ENCODE results near the gene MVB12B.

The MVB12B gene

DNA sequence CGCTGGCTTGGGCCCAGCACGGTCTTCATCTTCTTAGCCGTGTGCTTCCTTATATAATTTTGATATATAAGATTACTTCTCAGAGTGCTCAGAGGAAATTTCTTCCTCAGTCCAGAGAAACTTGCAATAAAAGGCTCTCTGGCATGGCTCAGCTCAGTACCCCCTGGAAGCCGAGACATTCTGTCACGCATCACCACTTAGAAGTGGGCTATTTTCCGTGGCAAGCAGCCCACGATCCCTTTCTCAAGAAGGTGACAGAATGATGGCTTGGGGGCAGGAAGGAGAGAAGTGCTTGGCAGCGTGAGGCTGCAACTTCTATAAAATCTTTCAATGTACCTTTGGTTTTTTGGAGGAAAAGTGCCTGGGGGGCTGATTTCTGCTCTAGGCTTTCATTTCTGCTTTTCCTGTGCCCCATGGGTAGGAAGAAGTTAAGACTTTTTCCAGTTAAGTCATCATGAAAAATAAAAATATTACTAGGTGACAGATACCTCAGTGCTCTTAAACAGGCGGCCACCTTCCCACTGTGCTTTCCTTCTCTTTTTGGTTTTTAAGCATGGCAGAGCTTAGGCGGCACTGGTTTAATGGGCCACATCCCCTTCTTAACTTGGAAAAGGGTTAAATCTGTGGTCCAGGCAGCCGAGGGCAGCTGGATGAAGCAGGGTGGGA is 104.6 kb downstream of the MVB12B start:
- DNase-seq (ENCODE audit: low read depth in 2 of 2): no peak

DNA sequence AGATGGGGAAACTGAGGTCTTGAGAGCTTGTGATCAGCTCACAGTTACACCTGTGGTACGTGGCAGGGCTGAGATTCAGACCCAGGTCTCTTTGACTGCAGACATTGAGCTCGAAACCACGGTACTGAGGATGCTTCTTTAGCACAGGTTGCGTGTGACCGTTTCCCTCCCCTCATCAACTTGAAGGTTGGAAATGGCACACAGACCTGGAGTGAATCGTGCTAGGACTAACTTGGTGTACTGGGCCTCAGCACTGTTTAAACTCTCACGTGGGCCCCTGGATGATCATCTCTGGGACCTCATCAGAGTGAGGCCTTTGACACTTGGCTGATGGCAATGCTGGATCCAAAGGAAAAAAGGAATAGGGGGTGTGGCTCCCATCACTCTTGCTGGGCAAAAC is 106.0 kb downstream of the MVB12B start:
- no peak for DNase-seq (ENCODE audit: low read depth in 2 of 2)

DNA sequence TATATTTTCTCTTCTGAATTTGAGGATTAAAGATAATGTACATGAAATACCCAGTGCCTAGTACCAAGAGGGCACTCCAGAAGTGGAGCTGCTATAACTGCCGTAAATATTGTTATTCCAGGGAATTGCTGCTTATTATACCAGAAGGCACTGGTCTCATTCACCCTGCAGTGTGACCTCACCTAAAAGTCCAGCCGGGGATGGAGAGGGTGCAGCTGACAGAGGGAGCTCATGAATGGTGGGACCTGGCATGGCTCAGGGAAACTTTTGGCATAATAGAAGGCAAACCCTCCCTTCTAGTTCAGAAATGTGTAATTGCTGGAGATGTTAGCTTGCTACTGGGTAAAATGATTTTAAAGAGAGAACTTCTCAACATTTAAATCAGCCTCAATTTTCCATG is 108.5 kb downstream of the MVB12B start:
- DNase-seq (ENCODE audit: low read depth in 2 of 2): no peak

DNA sequence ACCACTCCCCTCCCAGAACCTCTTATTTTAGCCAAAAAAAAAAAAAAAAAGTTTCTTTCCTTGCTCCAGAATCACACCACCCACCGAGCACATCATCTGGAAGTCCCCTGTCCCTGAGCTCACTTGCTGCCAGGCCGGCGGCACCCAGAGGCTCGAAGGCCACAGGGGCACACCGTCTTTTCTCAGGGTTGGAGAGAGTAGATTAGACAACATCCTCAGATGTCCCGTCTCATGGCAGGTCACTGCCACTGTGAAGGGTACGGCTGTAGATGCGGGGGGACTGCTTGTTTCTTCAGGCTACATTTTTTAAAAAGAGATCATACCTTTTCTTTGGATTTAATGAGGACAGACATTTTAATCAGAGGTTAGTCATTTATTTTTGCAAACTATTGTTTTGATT is 109.0 kb downstream of the MVB12B start:
- DNase-seq (ENCODE audit: low read depth in 2 of 2): no peak

DNA sequence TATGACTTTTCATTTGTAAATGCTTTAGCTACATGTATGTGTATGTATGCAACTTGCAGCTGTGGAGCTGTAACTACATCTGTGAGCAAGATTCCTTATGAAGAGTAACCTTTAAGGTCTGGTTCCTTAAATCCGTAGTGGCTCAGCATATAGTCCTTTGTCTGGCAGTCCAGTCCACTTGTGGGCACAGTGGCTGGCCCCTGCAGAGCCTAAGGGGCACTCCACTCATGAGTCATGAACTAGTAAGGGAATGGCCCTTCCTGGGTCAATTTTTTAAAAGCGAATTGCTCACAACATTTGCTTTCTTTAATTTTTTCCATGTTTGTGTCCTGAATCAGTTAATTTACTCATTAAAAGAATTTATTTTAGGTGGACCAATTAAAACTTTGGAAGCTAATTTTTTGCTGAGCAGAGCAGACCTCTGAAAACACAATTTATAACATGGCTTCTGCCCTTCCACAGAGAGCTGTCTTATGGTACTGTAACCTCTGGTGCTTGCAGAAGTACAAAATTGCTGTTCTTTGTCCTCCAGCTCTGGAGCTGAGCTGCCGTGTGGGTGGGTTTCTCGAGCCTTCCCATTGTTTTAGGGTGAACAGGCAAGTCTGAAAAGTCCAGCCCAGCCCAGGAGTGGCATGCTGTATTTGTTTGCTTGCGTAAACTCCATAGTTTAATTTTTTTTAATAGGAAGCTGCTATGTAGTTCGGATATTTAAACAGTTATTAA is 110.1 kb downstream of the MVB12B start:
- no peak for DNase-seq (ENCODE audit: low read depth in 2 of 2)

DNA sequence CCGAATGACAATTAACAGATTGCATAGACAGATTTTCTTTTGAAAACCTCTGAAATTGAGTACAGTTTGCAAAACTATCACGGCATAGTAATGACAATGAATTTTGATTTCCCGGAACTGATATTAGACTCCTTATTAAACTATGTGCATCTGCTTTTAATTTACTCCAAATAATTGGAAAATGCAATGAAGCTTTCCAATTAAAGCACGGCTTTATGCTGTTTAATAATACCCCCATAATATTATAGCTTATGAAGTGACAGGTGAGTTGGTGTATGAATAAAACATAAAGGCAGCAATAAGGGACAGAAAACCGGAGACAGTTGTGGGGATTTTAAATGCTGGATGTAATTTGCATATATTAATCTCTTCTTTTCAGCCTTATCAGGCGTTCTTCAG is 110.6 kb downstream of the MVB12B start:
- DNase-seq (ENCODE audit: low read depth in 2 of 2): no peak

DNA sequence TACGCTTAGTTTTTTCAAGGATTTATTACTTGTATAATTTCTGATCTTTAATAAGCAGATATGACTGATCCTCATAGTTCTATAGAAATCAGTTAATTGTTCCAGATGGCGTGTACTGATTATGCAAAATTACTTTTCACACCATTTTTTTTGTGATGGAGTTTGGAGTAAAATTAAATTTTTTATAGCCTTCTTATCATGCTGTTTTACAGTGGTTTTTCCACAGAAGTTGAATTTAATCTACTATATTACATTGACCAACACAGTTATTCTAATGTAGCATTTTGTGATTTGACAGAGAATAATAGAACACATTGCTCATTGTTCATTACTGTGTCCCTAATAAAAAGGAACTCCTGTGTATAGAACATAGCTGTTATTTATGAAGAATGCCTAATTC is 111.1 kb downstream of the MVB12B start:
- no peak for DNase-seq (ENCODE audit: low read depth in 2 of 2)

DNA sequence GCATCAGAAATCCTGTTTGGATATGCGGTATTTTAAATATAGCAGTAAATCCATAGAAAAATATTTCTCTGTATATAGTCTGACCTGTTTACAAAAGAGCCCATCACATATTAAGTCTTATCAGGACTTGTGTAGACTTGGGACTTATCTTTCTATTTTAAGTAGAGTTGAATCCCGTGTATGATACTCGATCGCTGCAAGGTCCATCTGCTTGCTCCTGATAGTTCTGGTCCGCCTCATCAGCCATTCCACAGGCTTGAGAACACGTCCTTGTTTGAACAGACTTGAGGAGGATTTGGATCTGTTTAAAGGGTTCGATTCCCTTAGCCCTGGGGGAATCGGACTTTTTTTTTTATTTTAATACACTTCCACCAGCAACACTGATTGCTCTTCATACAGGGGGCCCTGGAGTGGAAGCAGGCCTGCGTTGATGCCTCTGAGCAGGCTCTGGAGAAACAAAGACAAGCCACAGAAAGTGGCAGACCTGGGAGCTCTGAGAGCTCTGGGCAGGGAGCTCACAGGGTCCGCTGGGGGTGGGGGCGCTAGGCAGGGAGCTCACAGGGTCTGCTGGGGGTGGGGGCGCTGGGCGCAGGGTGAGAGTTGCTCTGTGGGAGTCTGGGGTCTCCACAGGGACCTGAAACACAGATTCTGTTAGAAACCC is 112.2 kb downstream of the MVB12B start:
- DNase-seq (ENCODE audit: low read depth in 2 of 2): no peak

DNA sequence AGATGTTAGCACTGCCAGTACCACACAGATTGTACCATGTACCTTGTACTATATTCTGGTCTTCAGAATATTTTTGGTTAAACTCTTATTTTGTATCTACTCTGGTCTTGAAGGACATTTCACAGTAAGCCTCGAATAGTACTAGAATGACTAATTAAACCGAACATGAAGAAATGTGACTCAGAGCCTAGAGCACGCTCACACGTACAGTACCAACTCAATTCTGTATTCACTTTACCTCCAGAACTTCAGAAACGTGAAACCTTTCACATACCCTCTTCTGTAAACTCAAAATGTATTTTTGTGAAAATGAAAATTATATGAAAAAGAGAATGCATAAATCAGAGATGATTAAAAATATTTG is 112.8 kb downstream of the MVB12B start:
- DNase-seq (ENCODE audit: low read depth in 2 of 2): no peak

DNA sequence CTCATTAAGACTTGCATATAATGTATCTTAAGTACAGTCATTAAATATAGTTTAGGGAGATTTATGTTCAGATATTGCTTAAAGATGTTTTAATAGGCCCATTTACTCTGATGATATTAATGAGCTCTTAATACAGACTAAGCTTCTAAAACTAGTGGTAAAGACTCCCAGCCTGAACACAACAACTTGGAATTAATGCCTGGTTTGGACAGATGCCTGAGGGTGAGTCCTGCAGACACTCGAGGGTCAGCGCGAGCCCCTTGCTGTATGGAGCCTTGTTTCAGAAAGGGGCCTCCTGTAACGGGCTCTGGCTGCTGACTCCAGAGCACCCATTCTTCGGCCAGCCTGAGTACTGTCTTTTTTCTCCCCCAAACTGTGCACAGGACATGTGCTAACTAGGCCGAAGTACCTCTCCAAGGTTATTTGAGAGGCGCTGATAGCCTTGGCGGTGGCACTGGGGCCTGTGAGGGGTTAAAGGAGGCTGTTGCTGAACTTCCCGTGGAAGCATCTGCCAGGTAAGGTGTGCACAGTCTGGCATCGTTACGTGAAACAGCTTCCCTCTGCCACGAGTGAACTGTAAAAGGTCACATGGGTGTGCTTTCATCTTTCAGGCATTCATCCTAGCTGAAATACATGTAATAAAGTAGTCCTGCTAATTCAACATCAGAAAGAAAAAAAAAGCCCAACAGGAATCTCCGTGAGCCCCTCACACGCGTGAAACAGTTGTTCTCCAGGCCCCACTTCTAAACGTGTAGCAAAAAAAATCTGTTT is 113.4 kb downstream of the MVB12B start:
- no peak for DNase-seq (ENCODE audit: low read depth in 2 of 2)

DNA sequence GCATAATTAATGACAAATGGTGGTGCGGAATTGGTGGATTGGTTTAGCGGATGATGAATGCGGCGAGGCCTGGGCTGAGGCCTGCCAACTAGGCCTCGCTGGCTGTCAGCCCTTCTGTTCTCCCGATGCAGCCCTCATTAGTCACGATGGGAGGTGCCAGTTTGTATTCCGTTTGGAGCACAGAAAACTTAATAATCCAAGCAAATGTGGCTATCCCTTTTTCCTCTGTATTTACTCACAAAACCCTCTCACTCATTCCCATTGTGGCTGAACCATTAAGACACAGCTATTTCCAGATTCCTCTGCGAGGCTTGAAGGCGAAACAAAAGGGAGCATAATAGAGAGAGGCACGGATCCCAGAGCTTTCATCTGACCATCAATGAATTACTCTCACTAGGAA is 114.3 kb downstream of the MVB12B start:
- DNase-seq (ENCODE audit: low read depth in 2 of 2): no peak

DNA sequence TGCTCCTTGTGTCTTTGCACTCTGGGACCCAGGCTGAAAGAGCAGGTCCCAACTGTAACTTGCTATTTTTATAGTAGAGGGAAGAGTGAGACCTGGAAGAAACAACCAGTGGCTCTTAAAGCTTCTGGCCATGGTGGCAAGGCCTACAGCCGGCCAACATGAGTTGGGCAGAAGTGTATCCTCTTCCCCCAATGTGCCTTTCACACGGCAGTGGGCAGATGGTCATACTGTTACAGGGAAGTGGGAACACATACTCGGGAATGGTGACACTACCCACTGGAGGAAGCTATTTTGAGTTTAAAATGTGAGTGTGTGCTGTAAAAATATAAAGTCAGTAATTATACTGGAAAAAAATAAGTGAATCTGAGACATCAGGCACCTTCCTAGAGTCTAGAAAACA is 116.0 kb downstream of the MVB12B start:
- no peak for DNase-seq (ENCODE audit: low read depth in 2 of 2)

DNA sequence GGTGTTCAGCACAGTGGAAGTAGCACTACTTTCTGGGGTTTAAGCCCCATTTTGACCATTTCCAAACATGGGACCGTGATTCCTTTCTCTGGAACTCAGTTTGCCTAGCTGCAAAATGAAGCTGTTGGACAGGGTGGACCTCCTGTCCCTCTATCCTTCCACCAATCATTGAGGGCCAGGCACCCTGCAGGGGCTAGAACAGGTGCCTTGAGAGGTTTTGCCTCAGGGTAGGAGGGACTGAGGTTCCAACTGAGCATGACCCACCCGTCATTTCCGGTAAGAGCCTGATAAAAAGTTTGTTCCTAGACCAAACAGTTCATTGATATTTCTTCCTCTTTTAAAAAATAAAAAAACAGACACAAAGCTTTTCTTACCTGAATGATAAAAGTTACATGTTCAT is 116.5 kb downstream of the MVB12B start:
- DNase-seq (ENCODE audit: low read depth in 2 of 2): no peak

DNA sequence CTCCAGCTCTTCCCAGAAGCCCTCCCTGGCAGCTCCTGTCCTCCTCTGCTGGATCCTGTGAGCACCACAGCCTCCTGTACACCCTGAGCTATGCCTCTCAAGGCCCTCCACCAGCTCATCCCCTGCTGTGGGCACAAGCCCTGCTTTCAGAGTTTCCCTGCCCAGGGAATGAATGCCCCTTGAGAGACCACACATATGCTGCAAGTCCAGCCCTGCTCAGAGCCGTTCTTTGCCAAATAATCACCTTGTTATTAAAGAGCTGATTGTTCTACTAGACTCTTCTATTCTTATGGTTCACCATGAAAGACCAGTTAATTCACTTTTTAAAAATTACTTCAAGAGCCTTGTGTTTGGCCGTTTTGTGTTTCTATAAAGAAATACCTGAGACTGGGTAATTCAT is 121.5 kb downstream of the MVB12B start:
- no peak for DNase-seq (ENCODE audit: low read depth in 2 of 2)

DNA sequence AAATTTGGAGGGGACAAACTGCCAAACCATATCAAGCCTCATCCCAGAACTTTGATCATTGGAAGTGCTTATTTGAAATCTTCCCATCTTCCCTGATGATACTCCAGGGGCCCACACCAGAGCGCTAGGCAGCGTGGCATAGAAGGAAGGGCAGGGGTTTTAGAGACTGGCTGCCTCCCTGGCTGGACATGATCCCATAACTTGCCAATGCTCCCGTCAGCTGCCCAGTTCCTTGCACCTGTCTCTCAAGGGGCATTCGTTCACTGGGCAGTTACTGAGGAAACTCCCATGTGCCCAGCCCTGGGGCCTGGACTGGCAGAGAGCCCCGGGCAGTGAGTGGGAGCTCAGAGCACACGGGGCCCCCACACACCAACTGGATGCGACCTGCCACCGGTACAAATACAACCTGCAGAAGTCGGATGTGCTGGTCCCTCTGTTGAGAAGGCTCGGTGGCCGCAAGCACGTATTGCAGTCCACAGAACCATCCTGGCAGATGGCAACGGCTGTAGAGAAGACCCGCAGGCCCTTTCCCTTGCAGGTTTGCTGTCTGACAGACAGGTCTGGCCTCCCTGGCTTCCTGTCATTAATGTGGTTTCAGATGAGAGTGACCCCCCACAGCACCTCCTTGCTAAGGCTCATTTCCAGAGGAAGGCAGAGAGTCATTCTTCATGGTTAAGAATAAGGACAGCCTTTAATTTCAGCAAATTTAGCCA is 122.4 kb downstream of the MVB12B start:
- DNase-seq (ENCODE audit: low read depth in 2 of 2): no peak

DNA sequence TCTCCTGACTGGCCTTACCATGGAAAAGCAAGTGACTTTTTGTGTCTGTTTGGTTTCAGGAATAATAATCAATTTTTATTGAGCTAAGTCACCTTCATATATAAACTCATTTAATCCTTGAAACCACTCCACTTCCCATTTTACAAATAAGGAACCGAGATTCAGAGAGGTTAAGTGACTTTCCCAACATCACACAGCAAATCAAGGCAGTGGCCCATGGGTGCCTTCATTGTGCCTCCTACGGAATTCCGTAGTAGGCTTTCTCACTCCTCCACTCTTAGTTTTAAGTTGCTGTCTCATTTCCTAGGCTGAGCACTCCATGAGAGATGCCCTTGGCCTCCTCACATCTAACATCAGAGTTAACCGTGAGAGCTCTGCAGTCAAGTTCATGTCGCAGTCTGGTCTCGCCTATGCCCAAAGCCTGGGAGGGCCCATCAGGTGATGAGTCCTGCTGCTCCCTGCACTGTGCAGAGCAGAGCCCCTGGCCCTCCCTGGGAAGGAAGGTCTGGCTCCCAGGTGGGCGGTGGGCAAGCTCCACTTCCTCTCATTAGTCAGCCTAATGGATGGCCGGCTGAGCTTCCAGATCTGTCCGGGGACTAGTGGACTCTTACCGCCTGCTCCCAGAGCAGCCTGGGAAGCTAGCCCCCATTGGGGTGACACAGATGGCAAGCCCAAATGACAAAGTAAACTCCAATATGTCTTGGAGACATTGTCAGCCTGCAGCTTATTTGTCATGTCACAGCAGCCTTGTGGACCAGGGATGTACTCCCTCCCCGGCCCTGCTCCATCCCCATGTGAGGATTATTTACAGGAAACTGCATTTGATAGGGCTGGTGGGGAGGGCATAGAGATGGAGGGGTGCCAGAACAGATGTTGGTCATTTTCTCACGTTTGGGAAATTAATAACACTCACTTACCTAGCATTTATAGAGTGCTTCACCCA is 123.4 kb downstream of the MVB12B start:
- no peak for DNase-seq (ENCODE audit: low read depth in 2 of 2)

DNA sequence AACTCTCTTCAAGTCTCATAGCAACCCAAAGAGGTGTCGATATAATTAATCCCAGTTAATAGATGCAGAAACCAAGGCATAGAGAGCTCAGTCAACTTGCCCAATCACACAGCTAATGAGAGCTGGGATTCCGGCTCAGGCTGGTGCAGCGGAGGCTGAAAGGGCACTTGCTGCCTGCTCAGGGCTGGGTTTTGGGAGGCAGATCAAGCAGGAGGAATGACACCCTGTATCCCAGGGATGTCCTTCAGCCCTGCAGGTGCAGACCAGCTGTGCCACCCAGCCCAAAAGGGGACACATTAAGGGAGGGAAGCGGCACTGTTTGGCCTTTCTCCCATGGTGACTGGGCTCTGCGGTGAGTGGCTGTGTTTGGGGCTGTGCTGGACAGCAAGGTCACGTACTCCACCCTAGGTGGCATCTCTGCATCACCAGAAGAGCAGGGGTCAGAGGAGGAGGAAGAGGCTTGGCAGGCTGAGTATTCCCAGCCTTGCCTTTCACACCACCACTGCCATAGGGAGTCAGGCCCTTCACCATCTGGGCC is 124.1 kb downstream of the MVB12B start:
- DNase-seq (ENCODE audit: low read depth in 2 of 2): no peak

DNA sequence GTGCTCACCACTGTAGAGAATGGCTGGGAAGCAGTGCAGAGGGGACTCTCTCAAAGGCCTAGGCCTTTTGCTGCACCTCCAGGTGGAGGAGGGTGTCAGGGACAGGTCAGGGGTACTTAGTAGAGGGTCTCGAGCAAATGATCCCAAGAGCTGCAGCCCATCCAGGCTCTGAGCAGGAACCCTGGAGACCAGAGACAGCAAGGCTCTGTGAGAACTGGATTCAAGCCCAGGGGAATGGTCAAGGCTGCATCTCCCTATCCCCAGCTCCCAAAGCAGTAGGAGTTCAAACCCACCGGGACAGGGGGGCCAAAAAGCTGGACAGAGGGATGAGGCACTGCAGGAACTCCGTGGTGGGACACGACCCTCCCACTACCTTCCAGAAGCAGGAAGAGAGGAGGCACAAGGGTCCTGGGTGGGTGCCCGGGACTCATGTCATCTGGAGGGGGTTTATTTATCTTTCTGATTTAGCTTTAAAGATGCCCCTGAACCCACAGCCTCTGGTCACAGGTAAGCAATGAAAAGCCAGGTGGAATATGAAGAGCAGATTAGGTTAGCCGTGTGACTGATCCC is 124.8 kb downstream of the MVB12B start:
- DNase-seq (ENCODE audit: low read depth in 2 of 2): no peak

DNA sequence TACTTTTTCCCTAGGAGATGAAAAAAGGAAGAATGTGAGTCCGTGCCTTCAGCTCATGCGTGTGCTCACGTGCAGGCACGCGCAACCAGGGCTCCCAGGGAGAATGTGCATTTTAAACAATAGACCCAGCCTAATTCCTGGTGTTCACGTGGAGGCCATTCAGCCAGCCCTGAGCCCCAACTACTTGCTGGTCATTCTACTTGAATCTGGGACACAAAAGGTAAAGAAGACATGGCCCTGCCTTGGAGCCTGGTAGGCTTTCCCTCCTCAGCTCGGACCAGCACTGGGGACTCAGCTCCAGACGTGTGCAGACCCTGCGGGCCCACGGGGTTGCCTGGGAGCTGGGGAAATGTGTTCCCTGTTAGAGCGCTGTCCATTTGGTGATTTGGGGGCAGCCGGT is 125.5 kb downstream of the MVB12B start:
- no peak for DNase-seq (ENCODE audit: low read depth in 2 of 2)

All from stimulated activated CD8-positive, alpha-beta memory T cell treated with anti-CD3 and anti-CD28 coated beads, Interleukin-2, amount 100 ng/mL, for 1 hour (primary cell).